Body of pancreas (tissue), 4 donors: ENCODE data around the gene QRFP. TPM values are rescaled to one million over a fixed set of nuclear protein-coding genes. Genes with fewer than 3 reads are reported as not detected.

Source experiments
- ATAC-seq: fragments of 150-250 bp; one replicate; pipeline ENCODE4 v1.9.1; 2016
- DNase-seq, 4 donors: peaks; one replicate each; pipeline ENCODE4 v3.0.0-alpha.2; 2019
- H3K27ac ChIP-seq, 4 donors: fragments of 200-600 bp; sonication (generic); 1 replicate in 3 of 4; 2 replicates in 1 of 4; pipeline versions ENCODE4 v1.5.1 to v1.6.1; 2016 to 2019; ENCODE audit warnings: mild to moderate bottlenecking in 1 of 4, mixed read lengths in 1 of 4, moderate library complexity in 1 of 4
- H3K27me3 ChIP-seq, 2 donors: fragments of 200-600 bp; sonication (generic); one replicate each; pipeline ENCODE4 v1.6.0; 2016; ENCODE audit warnings: mild to moderate bottlenecking in 1 of 2
- H3K36me3 ChIP-seq, 2 donors: fragments of 200-600 bp; sonication (generic); replicated peaks in 1 of 2; 2 replicates each; pipeline ENCODE4 v1.5.1; 2016; ENCODE audit warnings: low read depth in 2 of 2; ENCODE audit not compliant: insufficient read depth in 1 of 2
- H3K4me1 ChIP-seq: fragments of 200-600 bp; sonication (generic); one replicate; pipeline ENCODE4 v1.6.0; 2016
- H3K4me3 ChIP-seq, 2 donors: fragments of 200-600 bp; sonication (generic); 1 replicate in 1 of 2; 2 replicates in 1 of 2; pipeline ENCODE4 v1.5.1; 2016 to 2019
- H3K9me3 ChIP-seq, 3 donors: fragments of 200-600 bp; sonication (generic); 1 replicate in 2 of 3; 2 replicates in 1 of 3; pipeline ENCODE4 v1.5.1; 2016
- CTCF ChIP-seq, 7 experiments: fragments of 450-650 bp in 4 of 7; fragments of 200-600 bp in 3 of 7; sonication (generic) in 3 of 7; IDR thresholded peaks; one replicate each; pipeline ENCODE4 v1.5.1; 2016 to 2019; ENCODE audit warnings: antibody characterized with exemption in 7 of 7
- POLR2A ChIP-seq, 3 donors: fragments of 450-650 bp; IDR thresholded peaks; one replicate each; pipeline ENCODE4 v1.6.1; 2016; ENCODE audit warnings: antibody characterized with exemption in 3 of 3, mild to moderate bottlenecking in 2 of 3
- WGBS, 2 donors: methylation state at CpG; one replicate each; pipeline ENCODE4 v1.1.5; 2017; 5-methylcytosine and 5-hydroxymethylcytosine counted together
- intact Hi-C: fragments of 100-400 bp; cut with DNase I; formaldehyde crosslinking; loops from one replicate; pipeline ENCODE4 v1.15.1; 2023
- total RNA-seq, 2 donors: library from RNA; depleted of rRNA; stranded (reverse); fragments of >200 nt; gene quantifications; one replicate each; pipeline ENCODE4 v1.1.0, GENCODE V29; 2016

Gene QRFP
- total RNA-seq, 2 donors from 2014 or later: not detected

GRCh38 chr9:130923611-130924447, 27.2 kb upstream of the QRFP start:
- ATAC-seq (no peak), DNase-seq (no peak)
- H3K27ac ChIP-seq: no peak overlapping the region
- H3K4me1 ChIP-seq: peaks cover 8% of the 10 kb centered on the region
- 72 to 75% methylated on average over 2 to 40 of the region's 42 CpGs for WGBS, 2 donors
- H3K9me3 ChIP-seq: no peaks in the 10 kb centered on the region
- intact Hi-C loops: no loop called here
- no peak overlapping the region for H3K4me3 ChIP-seq
- no peak for TF ChIP-seq CTCF (IDR thresholded peaks at IDR 0.05)
- TF ChIP-seq POLR2A (IDR thresholded peaks at IDR 0.05): no peak
- no peaks in the 10 kb centered on the region for H3K27me3 ChIP-seq
- no peaks in the 10 kb centered on the region for H3K36me3 ChIP-seq

- ATAC-seq: no peak
Observed at GRCh38 chr9:130922893-130923610, 26.4 kb upstream of the QRFP start.

GRCh38 chr9:130921989-130922892, 25.6 kb upstream of the QRFP start:
- DNase-seq (no peak), ATAC-seq (no peak)
- intact Hi-C loops: no loop called here
- Histone ChIP-seq H3K9me3 (no peaks in the 10 kb centered on the region), H3K27me3 (no peaks in the 10 kb centered on the region), H3K27ac (no peak overlapping the region), H3K4me1 (no peaks in the 10 kb centered on the region), H3K36me3 (no peaks in the 10 kb centered on the region), H3K4me3 (no peak overlapping the region)
- no peak for TF ChIP-seq CTCF (IDR thresholded peaks at IDR 0.05)
- TF ChIP-seq POLR2A (IDR thresholded peaks at IDR 0.05): no peak
- WGBS, 2 donors: 67 to 70% methylated on average over 28 to 31 of the region's 31 CpGs

More at GRCh38 chr9:130922893-130923610, 26.4 kb upstream of the QRFP start:
- no peak for TF ChIP-seq CTCF (IDR thresholded peaks at IDR 0.05)
- WGBS, 2 donors: 64 to 73% methylated on average over 12 to 16 of the region's 16 CpGs
- Histone ChIP-seq H3K36me3 (no peaks in the 10 kb centered on the region), H3K4me3 (no peak overlapping the region), H3K27ac (no peak overlapping the region), H3K27me3 (no peaks in the 10 kb centered on the region), H3K4me1 (peaks cover under 1% of the 10 kb centered on the region), H3K9me3 (no peaks in the 10 kb centered on the region)
- no peak for DNase-seq
- intact Hi-C loops: no loop called here

DNA sequence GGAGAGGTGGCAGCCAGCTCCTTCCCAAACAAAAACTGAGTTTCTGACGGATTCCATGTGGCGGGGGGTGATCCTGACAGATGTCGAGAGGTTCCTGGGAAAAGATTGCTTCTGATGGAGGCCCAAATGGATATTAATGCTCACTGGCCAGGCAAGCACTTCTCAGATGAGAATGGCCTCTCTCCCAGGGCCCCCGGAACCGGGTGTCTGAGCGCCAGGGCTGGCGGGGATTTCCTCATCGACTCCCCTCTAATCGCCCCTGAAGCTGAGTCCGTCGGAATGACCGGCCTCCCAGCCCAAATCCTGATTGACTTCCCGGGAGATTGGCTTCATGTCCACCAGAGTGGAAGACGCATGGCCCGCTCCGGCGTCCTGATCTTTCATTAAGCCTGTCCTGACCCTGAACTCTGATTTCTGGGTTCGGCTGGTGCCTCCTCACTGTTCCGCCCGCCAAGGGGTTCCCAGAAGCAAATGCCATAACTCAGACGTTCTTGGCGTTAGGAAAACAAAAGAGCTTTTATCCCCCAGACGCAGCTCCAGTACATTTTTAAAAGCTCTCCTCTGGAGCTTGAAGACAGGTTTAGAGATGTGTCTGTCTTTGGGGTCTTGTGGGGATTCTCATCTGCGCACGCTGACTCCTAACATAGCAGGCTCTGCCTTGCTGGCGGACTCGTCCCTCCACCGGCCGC, 24.8 kb upstream of the QRFP start:
- ATAC-seq (no peak), DNase-seq (no peak)
- H3K36me3 ChIP-seq: no peaks in the 10 kb centered on the region
- no peak overlapping the region for H3K27ac ChIP-seq
- no peak overlapping the region for H3K4me3 ChIP-seq
- WGBS, 2 donors: 40 to 43% methylated on average over 28 to 29 of the region's 29 CpGs
- no peaks in the 10 kb centered on the region for H3K4me1 ChIP-seq
- no peaks in the 10 kb centered on the region for H3K9me3 ChIP-seq
- TF ChIP-seq POLR2A (IDR thresholded peaks at IDR 0.05): no peak
- TF ChIP-seq CTCF (IDR thresholded peaks at IDR 0.05): no peak
- H3K27me3 ChIP-seq: no peaks in the 10 kb centered on the region
- intact Hi-C loops: no loop called here
